CD14-positive monocyte (primary cell): Measurements from ENCODE around the gene BAG5. TPM values are rescaled to one million over a fixed set of nuclear protein-coding genes. Genes with fewer than 3 reads are reported as not detected.

Experiments used
- DNase-seq, 3 donors: peaks; one replicate each; pipeline ENCODE4 v3.0.0-alpha.2; 2011 to 2022
- H2AFZ ChIP-seq: 2 replicates; pipeline ENCODE4 v1.6.0; 2012; ENCODE audit warnings: mild to moderate bottlenecking, low read depth, low read length, inconsistent platforms; ENCODE audit not compliant: insufficient read depth, poor library complexity, severe bottlenecking
- H3K27ac ChIP-seq, 2 donors: 1 replicate in 1 of 2; 2 replicates in 1 of 2; pipeline ENCODE4 v1.5.1; 2012 to 2013; ENCODE audit warnings: low read length in 2 of 2, control low read depth in 1 of 2, inconsistent platforms in 1 of 2, low read depth in 1 of 2, mild to moderate bottlenecking in 1 of 2
- H3K27me3 ChIP-seq, 2 donors: one replicate each; pipeline versions ENCODE4 v1.6.0 to v1.6.1; 2011 to 2013; ENCODE audit warnings: low read length in 2 of 2; ENCODE audit not compliant: control insufficient read depth in 2 of 2, insufficient read depth in 2 of 2
- H3K36me3 ChIP-seq, 2 donors: replicated peaks in 1 of 2; 1 replicate in 1 of 2; 2 replicates in 1 of 2; pipeline versions ENCODE4 v1.5.1 to v1.6.1; 2012 to 2013; ENCODE audit warnings: low read length in 2 of 2, control low read depth in 1 of 2, inconsistent platforms in 1 of 2, mild to moderate bottlenecking in 1 of 2; ENCODE audit not compliant: insufficient read depth in 2 of 2, control insufficient read depth in 1 of 2
- H3K4me1 ChIP-seq, 2 donors: 1 replicate in 1 of 2; 2 replicates in 1 of 2; pipeline versions ENCODE4 v1.5.1 to v1.6.1; 2012 to 2013; ENCODE audit warnings: low read length in 2 of 2, control low read depth in 1 of 2, inconsistent platforms in 1 of 2, mild to moderate bottlenecking in 1 of 2, moderate library complexity in 1 of 2; ENCODE audit not compliant: insufficient read depth in 2 of 2, control insufficient read depth in 1 of 2
- H3K4me2 ChIP-seq: replicated peaks from 2 replicates; pipeline ENCODE3; 2012; ENCODE audit warnings: low read length, moderate library complexity, mild to moderate bottlenecking; ENCODE audit not compliant: poor library complexity, severe bottlenecking; ENCODE audit errors: extremely low read depth
- H3K4me3 ChIP-seq, 3 experiments: fragments of 200-600 bp in 1 of 3; sonication (generic) in 1 of 3; replicated peaks in 1 of 3; 1 replicate in 2 of 3; 2 replicates in 1 of 3; pipeline ENCODE4 v1.5.1; 2011 to 2013; ENCODE audit warnings: low read length in 3 of 3, mild to moderate bottlenecking in 3 of 3, control low read depth in 2 of 3, low read depth in 2 of 3, inconsistent platforms in 1 of 3, moderate library complexity in 1 of 3
- H3K79me2 ChIP-seq: 2 replicates; pipeline ENCODE4 v1.6.0; 2012; ENCODE audit warnings: mild to moderate bottlenecking, control low read depth, inconsistent platforms, low read length, moderate library complexity; ENCODE audit not compliant: insufficient read depth
- H3K9ac ChIP-seq: 2 replicates; pipeline ENCODE4 v1.6.0; 2017; ENCODE audit warnings: low read length, mild to moderate bottlenecking; ENCODE audit not compliant: insufficient read depth, poor library complexity, severe bottlenecking
- H3K9me3 ChIP-seq, 2 donors: replicated peaks in 1 of 2; 1 replicate in 1 of 2; 2 replicates in 1 of 2; pipeline versions ENCODE4 v1.5.1 to v1.6.1; 2012 to 2013; ENCODE audit warnings: low read length in 2 of 2, control low read depth in 1 of 2; ENCODE audit not compliant: control insufficient read depth in 1 of 2, insufficient read depth in 1 of 2
- H4K20me1 ChIP-seq: 2 replicates; pipeline ENCODE4 v1.6.0; 2012; ENCODE audit warnings: mild to moderate bottlenecking, low read length, control low read depth, moderate library complexity; ENCODE audit not compliant: insufficient read depth
- H3K27ac Mint-ChIP-seq, 7 donors: one replicate each; pipeline ENCODE4 v1.8.0; 2020; ENCODE audit warnings: mild to moderate bottlenecking in 7 of 7, mixed read lengths in 7 of 7, moderate library complexity in 6 of 7, inconsistent platforms in 2 of 7
- H3K27me3 Mint-ChIP-seq, 3 donors: one replicate each; pipeline ENCODE4 v1.8.0; 2021 to 2022; ENCODE audit warnings: low read depth in 3 of 3, mild to moderate bottlenecking in 3 of 3, mixed read lengths in 3 of 3, moderate library complexity in 3 of 3, inconsistent platforms in 1 of 3
- H3K36me3 Mint-ChIP-seq, 2 donors: one replicate each; pipeline ENCODE4 v1.8.0; 2020; ENCODE audit warnings: mixed read lengths in 2 of 2, inconsistent platforms in 1 of 2, mild to moderate bottlenecking in 1 of 2
- H3K4me1 Mint-ChIP-seq: one replicate; pipeline ENCODE4 v1.8.0; 2020; ENCODE audit warnings: mild to moderate bottlenecking, mixed read lengths
- H3K4me3 Mint-ChIP-seq, 2 donors: one replicate each; pipeline ENCODE4 v1.8.0; 2020; ENCODE audit warnings: mild to moderate bottlenecking in 2 of 2, mixed read lengths in 2 of 2, moderate library complexity in 1 of 2
- H3K9me3 Mint-ChIP-seq, 7 donors: one replicate each; pipeline ENCODE4 v1.8.0; 2020 to 2022; ENCODE audit warnings: mixed read lengths in 7 of 7, mild to moderate bottlenecking in 6 of 7, moderate library complexity in 6 of 7, inconsistent platforms in 2 of 7
- WGBS: methylation state at CpG from one replicate; pipeline ENCODE4 v1.1.5; 2013; ENCODE audit warnings: missing lambda C conversion rate; ENCODE audit not compliant: insufficient coverage; 5-methylcytosine and 5-hydroxymethylcytosine counted together
- intact Hi-C, 2 donors: fragments of 100-400 bp; cut with micrococcal nuclease; formaldehyde crosslinking; loops; one replicate each; pipeline versions ENCODE4 v1.15.0 to v1.15.1; 2023
- polyA plus RNA-seq, 3 donors: library from polyadenylated mRNA; depleted of rRNA in 1 of 3; unstranded in 2 of 3; stranded (reverse) in 1 of 3; fragments of 300-500 nt in 2 of 3; fragments of >200 nt in 1 of 3; fragmentation: Illumina TruSeq in 2 of 3; gene quantifications; 1 replicate in 2 of 3; 2 replicates in 1 of 3; pipeline ENCODE4 v1.2.3, GENCODE V29; 2012 to 2021
- TF ChIP-seq, protein P1 (sequence below): fragments of 200-600 bp; IDR thresholded peaks from one replicate; pipeline ENCODE4 v1.8.0; 2022; ENCODE audit warnings: antibody characterized with exemption, mild to moderate bottlenecking

Gene BAG5
- polyA plus RNA-seq, 3 donors: 4.7 to 33.1 (median 30.1) TPM

- peaks cover 11% of the 10 kb centered on the region for H3K4me1 Mint-ChIP-seq
- Histone ChIP-seq H3K9ac (no peak overlapping the region), H4K20me1 (peaks cover 12% of the 10 kb centered on the region), H2AFZ (no peak overlapping the region), H3K4me1 (peaks cover 7 to 8% of the 10 kb centered on the region in 2 donors), H3K4me2 (no peak overlapping the region), H3K9me3 (no peaks in the 10 kb centered on the region), H3K27ac (no peak overlapping the region), H3K36me3 (peaks cover 8 to 30% of the 10 kb centered on the region in 2 donors), H3K4me3 (no peak overlapping the region), H3K79me2 (peaks cover 15% of the 10 kb centered on the region), H3K27me3 (peaks cover 0 to 5% of the 10 kb centered on the region in 2 donors)
- peaks cover 3 to 17% (median 6%) of the 10 kb centered on the region in 3 donors for H3K27me3 Mint-ChIP-seq
- TF ChIP-seq, protein P1, sequence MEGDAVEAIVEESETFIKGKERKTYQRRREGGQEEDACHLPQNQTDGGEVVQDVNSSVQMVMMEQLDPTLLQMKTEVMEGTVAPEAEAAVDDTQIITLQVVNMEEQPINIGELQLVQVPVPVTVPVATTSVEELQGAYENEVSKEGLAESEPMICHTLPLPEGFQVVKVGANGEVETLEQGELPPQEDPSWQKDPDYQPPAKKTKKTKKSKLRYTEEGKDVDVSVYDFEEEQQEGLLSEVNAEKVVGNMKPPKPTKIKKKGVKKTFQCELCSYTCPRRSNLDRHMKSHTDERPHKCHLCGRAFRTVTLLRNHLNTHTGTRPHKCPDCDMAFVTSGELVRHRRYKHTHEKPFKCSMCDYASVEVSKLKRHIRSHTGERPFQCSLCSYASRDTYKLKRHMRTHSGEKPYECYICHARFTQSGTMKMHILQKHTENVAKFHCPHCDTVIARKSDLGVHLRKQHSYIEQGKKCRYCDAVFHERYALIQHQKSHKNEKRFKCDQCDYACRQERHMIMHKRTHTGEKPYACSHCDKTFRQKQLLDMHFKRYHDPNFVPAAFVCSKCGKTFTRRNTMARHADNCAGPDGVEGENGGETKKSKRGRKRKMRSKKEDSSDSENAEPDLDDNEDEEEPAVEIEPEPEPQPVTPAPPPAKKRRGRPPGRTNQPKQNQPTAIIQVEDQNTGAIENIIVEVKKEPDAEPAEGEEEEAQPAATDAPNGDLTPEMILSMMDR: no peak
- no peak overlapping the region for H3K4me3 Mint-ChIP-seq
- 96% methylated on average over 22 of the region's 22 CpGs for WGBS
- H3K36me3 Mint-ChIP-seq: peaks cover 5 to 23% of the 10 kb centered on the region in 2 donors
- no peak for DNase-seq
- no peak overlapping the region for H3K27ac Mint-ChIP-seq
- intact Hi-C loops: no loop called here
- no peaks in the 10 kb centered on the region for H3K9me3 Mint-ChIP-seq
These were observed 27.8 kb downstream of the BAG5 start for GRCh38 chr14:103534576-103535061.

DNA sequence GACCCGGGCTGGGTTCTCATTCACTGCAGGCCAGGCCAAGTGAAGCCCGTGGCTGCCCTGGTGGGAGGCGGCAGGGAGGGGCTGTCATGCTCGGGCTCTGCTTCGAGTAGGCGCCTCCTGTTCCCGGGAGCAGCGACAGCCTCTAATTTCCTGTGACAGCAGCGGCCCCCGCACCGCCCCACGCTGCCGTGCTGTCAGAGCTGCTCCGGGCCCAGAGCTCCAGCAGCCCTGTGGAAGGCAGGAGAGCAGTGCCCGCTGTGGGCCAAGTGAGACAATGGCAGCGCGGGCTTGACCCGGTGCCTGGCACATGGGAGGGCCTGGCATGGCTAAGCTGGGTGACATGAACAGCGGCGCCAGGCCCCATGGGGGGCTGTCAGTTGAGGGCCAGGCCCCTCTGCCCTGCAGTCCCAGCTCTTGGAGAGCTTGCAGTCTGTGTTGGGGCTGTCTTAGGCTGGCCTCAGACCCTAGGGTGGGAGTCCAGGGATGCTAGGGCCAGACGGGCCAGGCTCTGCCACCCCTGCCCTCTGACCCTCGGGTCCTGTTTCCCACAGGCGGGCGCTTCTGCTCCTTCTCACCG is 28.4 kb downstream of the BAG5 start:
- H3K4me1 Mint-ChIP-seq: peaks cover 14% of the 10 kb centered on the region

More for the DNA sequence above, 28.4 kb downstream of the BAG5 start:
- H3K4me3 Mint-ChIP-seq: no peak overlapping the region
- no peak overlapping the region for H3K9ac ChIP-seq
- H3K27ac Mint-ChIP-seq: no peak overlapping the region
- H3K36me3 ChIP-seq: peaks cover 8 to 30% of the 10 kb centered on the region in 2 donors
- intact Hi-C loops: no loop called here
- TF ChIP-seq, protein P1: no peak
- peaks cover 12 to 13% of the 10 kb centered on the region in 2 donors for H3K4me1 ChIP-seq
- H2AFZ ChIP-seq: no peak overlapping the region
- peaks cover under 1 to 12% (median 3%) of the 10 kb centered on the region in 3 donors for H3K27me3 Mint-ChIP-seq
- H3K9me3 ChIP-seq: no peaks in the 10 kb centered on the region
- no peak overlapping the region for H3K4me2 ChIP-seq
- no peak for DNase-seq
- H3K4me3 ChIP-seq: no peak overlapping the region
- H3K9me3 Mint-ChIP-seq: no peaks in the 10 kb centered on the region
- H3K27me3 ChIP-seq: peaks cover 0 to 5% of the 10 kb centered on the region in 2 donors
- peaks cover 5 to 23% of the 10 kb centered on the region in 2 donors for H3K36me3 Mint-ChIP-seq
- peaks cover 20% of the 10 kb centered on the region for H3K79me2 ChIP-seq
- H3K27ac ChIP-seq: no peak overlapping the region
- H4K20me1 ChIP-seq: peaks cover 13% of the 10 kb centered on the region
- WGBS: 91% methylated on average over 23 of the region's 25 CpGs
